Large intestine (tissue), 3 donors: ENCODE results near the gene PSG7. TPM values are rescaled to one million over a fixed set of nuclear protein-coding genes. Genes with fewer than 3 reads are reported as not detected.
"Not testable (repeated sequence)": the region's sequence is repeated elsewhere in the genome, so short reads cannot be mapped to it uniquely, and the experiment has no call there.

Experiments used
- DNase-seq, 2 donors: peaks; one replicate each; pipeline versions ENCODE4 v3.0.0 to v3.0.0-alpha.2; 2013
- H3K27ac ChIP-seq: one replicate; pipeline ENCODE4 v1.5.1; 2013; ENCODE audit warnings: low read length
- H3K27me3 ChIP-seq: 2 replicates; pipeline ENCODE4 v1.6.1; 2013; ENCODE audit warnings: low read length; ENCODE audit not compliant: control insufficient read depth, insufficient read depth
- H3K36me3 ChIP-seq: 2 replicates; pipeline ENCODE4 v1.6.1; 2013; ENCODE audit warnings: low read length; ENCODE audit not compliant: control insufficient read depth, insufficient read depth
- H3K4me1 ChIP-seq: one replicate; pipeline ENCODE4 v1.6.1; 2013; ENCODE audit warnings: low read length; ENCODE audit not compliant: control insufficient read depth, insufficient read depth
- H3K4me3 ChIP-seq: one replicate; pipeline ENCODE4 v1.5.1; 2013; ENCODE audit warnings: low read length
- H3K9me3 ChIP-seq: one replicate; pipeline ENCODE4 v1.6.1; 2013; ENCODE audit warnings: mild to moderate bottlenecking, low read depth, low read length, moderate library complexity; ENCODE audit not compliant: control insufficient read depth
- WGBS: methylation state at CpG from one replicate; pipeline ENCODE4 v1.1.5; 2013; ENCODE audit warnings: low lambda C conversion rate; ENCODE audit not compliant: insufficient coverage; 5-methylcytosine and 5-hydroxymethylcytosine counted together
- polyA plus RNA-seq: library from polyadenylated mRNA; unstranded; fragments of 120-200 nt; gene quantifications from one replicate; pipeline ENCODE4 v1.2.1, GENCODE V29; 2013

Gene PSG7
- polyA plus RNA-seq, 1 donor, result not detected

DNA sequence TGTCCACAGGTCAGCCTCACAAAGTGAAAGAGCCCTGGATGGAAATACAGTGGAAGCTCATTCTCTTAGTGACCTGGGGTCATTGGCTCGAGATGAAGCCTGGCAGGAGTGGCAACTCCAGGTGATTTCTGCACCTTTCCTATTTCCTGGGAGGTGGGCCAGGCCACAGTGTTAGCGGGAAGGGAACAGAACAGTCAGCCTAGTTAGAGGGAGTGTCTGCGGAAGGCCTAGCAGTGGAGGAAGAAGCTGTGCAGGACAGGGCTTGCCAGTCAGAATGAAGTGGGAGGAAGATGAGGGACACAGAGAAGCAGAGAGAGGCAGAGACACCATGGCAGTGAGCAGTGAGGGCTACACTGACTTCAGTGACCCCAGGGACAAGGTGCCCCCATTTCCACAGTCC lies 3.6 kb downstream of the PSG7 start:
- H3K4me3 ChIP-seq, H3K27ac ChIP-seq, H3K27me3 ChIP-seq, DNase-seq, H3K4me1 ChIP-seq, H3K9me3 ChIP-seq, H3K36me3 ChIP-seq: not testable (repeated sequence)
- WGBS, result no CpG with 5 or more reads among the region's 3 CpGs

- not testable (repeated sequence) for H3K4me1 ChIP-seq, H3K36me3 ChIP-seq
- 60% methylated on average over 1 of the region's 5 CpGs for WGBS
These were observed 4.4 kb downstream of the PSG7 start for GRCh38 chr19:42932485-42933101.

DNA sequence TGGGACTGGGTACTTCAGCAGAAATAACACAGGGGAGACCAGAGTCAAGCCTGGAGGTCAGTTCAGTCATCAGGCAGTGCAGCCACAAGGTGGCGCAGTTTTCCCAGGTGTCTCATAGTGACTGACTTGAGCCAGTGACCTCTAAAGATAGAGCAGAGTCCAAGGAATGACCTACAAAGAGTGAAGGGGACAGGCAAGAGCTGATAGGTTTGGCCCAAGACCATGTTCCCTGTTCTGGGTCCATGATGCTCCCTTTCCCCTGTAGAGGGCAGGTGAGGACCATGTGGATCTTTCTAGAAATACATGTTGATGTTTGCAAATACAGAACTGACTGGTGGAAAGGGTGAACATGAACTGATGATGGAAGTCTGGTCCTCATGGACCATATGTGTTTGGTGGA lies 6.8 kb downstream of the PSG7 start:
- H3K36me3 ChIP-seq, DNase-seq, H3K27me3 ChIP-seq, H3K4me3 ChIP-seq, H3K9me3 ChIP-seq, H3K4me1 ChIP-seq, H3K27ac ChIP-seq: not testable (repeated sequence)
- WGBS, result no CpG with 5 or more reads among the region's 1 CpG

More at GRCh38 chr19:42932485-42933101, 4.4 kb downstream of the PSG7 start:
- H3K27me3 ChIP-seq, DNase-seq, H3K9me3 ChIP-seq, H3K27ac ChIP-seq, H3K4me3 ChIP-seq: not testable (repeated sequence)

DNA sequence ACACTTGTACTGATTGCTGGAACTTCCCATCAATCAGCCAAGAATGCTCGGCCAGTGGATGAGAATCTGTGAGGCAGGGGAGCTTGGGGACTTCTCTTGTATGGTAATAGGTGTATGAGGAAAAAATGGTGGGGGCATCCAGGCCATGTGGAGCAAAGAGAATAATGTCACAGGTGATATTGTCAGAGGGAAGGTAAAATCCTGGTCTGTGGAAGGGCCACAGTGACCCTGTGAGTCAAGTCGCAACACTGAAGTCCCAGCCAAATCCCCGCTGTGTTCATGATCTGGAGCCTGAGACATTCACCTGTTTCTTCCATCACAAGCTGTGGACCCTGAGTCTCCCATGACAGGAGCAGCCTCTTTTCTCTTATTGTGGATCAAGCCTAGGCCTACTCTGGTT lies 8.1 kb downstream of the PSG7 start:
- no CpG with 5 or more reads among the region's 3 CpGs for whole genome bisulfite sequencing
- no peaks in the 10 kb centered on the region for H3K9me3 ChIP-seq

GRCh38 chr19:42926781-42927180 lies 10.2 kb downstream of the PSG7 start:
- DNase-seq, result no peak
- Histone ChIP-seq H3K4me1 (no peaks in the 10 kb centered on the region), H3K9me3 (no peaks in the 10 kb centered on the region), H3K27ac (no peak overlapping the region), H3K36me3 (no peaks in the 10 kb centered on the region), H3K4me3 (no peak overlapping the region), H3K27me3 (no peaks in the 10 kb centered on the region)
- WGBS, result no CpG with 5 or more reads among the region's 2 CpGs

More for the DNA sequence above, 8.1 kb downstream of the PSG7 start:
- H3K4me3 ChIP-seq, result no peak overlapping the region
- no peaks in the 10 kb centered on the region for H3K4me1 ChIP-seq
- H3K27me3 ChIP-seq, result no peaks in the 10 kb centered on the region
- H3K36me3 ChIP-seq, result no peaks in the 10 kb centered on the region
- no peak overlapping the region for H3K27ac ChIP-seq
- no peak for DNase-seq

GRCh38 chr19:42923106-42923505 lies 13.9 kb downstream of the PSG7 start:
- H3K4me3 ChIP-seq, DNase-seq, H3K36me3 ChIP-seq, H3K9me3 ChIP-seq, H3K27ac ChIP-seq, H3K4me1 ChIP-seq, H3K27me3 ChIP-seq: not testable (repeated sequence)
- WGBS, result no CpG with 5 or more reads among the region's 9 CpGs

GRCh38 chr19:42920971-42921370 lies 16.0 kb downstream of the PSG7 start:
- not testable (repeated sequence) for H3K27ac ChIP-seq, H3K36me3 ChIP-seq, DNase-seq, H3K27me3 ChIP-seq, H3K4me1 ChIP-seq, H3K9me3 ChIP-seq, H3K4me3 ChIP-seq

DNA sequence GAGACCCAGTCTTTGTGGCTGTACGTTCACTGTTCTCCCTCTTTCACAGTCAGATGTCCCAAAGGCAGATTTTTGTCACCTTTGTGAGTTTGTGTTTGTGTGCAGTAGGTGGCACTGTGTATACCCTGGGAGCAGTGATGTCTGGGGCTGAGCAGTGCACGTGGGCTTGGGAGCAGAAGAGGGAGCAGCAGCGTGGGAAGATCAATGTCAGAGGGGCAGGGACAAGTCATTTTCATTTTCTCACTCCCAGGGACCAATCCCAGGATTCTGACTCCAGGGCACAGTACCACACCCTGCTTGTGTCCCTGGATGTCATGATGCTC lies 17.3 kb downstream of the PSG7 start:
- no peaks in the 10 kb centered on the region for H3K4me1 ChIP-seq
- H3K27me3 ChIP-seq, result no peaks in the 10 kb centered on the region
- H3K9me3 ChIP-seq, result no peaks in the 10 kb centered on the region
- H3K27ac ChIP-seq, result no peak overlapping the region
- no peak overlapping the region for H3K4me3 ChIP-seq
- H3K36me3 ChIP-seq, result no peaks in the 10 kb centered on the region
- WGBS, result no CpG with 5 or more reads among the region's 3 CpGs
- DNase-seq, result no peak

GRCh38 chr19:42919070-42919756 lies 17.8 kb downstream of the PSG7 start:
- not testable (repeated sequence) for H3K9me3 ChIP-seq, H3K4me1 ChIP-seq, H3K4me3 ChIP-seq, DNase-seq, H3K27ac ChIP-seq, H3K36me3 ChIP-seq, H3K27me3 ChIP-seq
- WGBS, result no CpG with 5 or more reads among the region's 26 CpGs

- WGBS, result no CpG with 5 or more reads among the region's 15 CpGs
- H3K4me1 ChIP-seq, DNase-seq, H3K9me3 ChIP-seq, H3K4me3 ChIP-seq, H3K27me3 ChIP-seq, H3K27ac ChIP-seq, H3K36me3 ChIP-seq: not testable (repeated sequence)
These were observed 18.5 kb downstream of the PSG7 start for GRCh38 chr19:42918377-42919069.

DNA sequence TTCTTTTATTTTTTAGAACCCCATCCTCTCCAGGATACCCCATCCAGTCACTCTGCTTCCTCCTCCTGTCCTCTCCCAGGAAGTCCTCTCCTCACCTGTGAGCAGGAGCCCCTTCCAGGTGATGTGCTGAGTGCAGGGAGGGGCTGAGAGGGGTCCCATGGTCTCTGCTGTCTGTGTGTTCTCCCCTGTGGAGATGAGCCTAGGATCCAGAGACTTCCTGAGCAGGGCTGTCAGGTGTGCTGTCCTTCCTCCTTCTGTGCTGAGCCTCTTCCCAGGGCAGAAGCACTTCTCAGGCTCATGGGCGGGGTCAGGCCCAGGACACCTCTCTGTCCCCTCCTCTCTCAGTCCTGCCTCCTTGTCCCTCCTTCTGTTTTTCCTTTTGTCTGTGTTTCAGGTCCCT lies 19.4 kb downstream of the PSG7 start, which contains the start of gene PSG6:
Gene PSG6, minus strand, starts transcription at position 261 of the 400 bp plus-strand sequence. Its CDS starts 102 bp downstream, at position 159.
- not testable (repeated sequence) for H3K9me3 ChIP-seq, H3K27ac ChIP-seq

More for the DNA sequence above, 19.4 kb downstream of the PSG7 start, which contains the start of gene PSG6:
- not testable (repeated sequence) for H3K27me3 ChIP-seq, H3K36me3 ChIP-seq, H3K4me1 ChIP-seq, H3K4me3 ChIP-seq, DNase-seq
- no CpG with 5 or more reads among the region's 1 CpG for WGBS
